M059J (cell line): ENCODE data around the gene RPS26. TPM values are rescaled to one million over a fixed set of nuclear protein-coding genes. Genes with fewer than 3 reads are reported as not detected.
"Not testable (repeated sequence)": the region's sequence is repeated elsewhere in the genome, so short reads cannot be mapped to it uniquely, and the experiment has no call there.

ENCODE experiments used
- DNase-seq: peaks from one replicate; pipeline ENCODE4 v3.0.0-alpha.2; 2012; ENCODE audit warnings: low read depth
- total RNA-seq: library from RNA; depleted of rRNA; stranded (reverse); fragments of >200 nt; shearing (Covaris generic); gene quantifications from 2 replicates; pipeline ENCODE4 v1.2.3, GENCODE V29; 2014; rRNA removed

Gene RPS26
- total RNA-seq = 1,969 and 2,525 TPM in 2 replicates

DNA sequence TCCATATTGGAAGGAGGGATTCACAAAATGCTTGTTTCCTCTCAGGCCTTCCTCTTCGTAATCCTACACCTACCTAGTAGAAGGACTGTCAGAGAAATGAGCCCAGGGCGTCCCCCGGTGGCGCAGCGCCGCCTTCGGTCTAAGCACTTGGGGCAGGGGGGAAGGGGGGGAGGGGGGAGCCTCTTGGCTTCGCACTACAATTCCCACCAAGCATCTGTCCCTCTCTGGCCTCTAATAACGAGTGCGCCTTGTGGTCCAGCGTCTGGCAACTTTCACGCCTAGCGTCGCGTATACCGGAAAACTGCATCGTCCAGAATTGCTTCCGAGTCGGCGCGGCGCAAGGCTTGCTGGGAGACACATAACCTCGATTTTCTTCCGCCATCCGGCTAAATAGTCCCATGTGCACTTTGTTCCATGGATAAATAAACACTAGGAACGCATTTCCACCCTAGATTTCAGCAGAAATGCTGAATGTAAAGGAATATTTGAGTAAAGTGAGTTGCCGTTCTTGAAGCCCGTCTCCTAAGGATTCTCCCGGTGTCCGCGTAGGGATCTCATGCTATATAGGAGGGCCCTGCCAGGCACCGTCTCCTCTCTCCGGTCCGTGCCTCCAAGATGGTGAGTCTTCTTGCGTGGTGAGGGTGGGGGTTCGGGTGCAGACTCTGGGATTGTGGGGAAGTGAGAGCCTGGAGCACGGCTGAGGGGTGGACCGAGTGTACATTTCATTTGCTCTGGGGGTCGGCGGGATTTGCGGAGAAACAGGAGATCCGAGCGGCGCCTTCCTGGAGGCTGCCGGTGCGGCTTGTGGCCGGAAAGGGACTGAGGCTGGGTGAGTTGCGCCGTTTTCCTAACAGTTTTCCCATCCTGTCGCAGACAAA is at the start of gene RPS26:
TSS of gene RPS26 (plus strand) at position 367 of the 878 bp plus-strand sequence. CDS start at position 616, 249 bp downstream.
- DNase-seq = peak; percentile 99

DNA sequence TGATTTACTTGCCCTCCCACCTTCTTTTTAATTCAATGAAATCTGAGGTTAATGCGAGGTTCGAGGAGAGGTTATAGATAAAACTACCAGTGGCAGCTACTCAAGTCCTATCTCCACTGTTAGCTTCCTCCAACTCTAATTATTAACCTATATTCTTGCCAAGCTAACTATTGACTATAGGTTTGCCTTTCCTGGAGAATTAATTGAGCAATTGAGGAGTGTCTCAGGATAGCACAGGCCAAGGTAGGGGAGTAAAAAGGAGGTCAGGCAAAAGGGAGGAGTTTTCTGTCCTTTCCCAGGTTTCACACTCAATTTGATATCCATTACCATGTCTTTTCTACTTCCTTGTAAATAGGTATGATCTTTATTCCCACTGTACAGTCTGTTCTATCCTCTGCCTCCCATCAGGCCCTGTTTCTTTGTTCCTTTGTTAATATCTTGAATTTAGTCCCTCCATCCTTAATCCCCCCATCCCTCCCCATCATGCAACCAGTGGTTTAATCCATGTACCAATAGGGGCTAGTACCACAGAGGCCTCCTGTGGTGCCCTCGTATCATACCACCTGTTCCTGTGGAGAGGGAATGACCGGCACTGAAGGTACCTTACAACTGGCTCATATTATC is 48.4 kb upstream of the RPS26 start:
- DNase-seq = no peak

DNA sequence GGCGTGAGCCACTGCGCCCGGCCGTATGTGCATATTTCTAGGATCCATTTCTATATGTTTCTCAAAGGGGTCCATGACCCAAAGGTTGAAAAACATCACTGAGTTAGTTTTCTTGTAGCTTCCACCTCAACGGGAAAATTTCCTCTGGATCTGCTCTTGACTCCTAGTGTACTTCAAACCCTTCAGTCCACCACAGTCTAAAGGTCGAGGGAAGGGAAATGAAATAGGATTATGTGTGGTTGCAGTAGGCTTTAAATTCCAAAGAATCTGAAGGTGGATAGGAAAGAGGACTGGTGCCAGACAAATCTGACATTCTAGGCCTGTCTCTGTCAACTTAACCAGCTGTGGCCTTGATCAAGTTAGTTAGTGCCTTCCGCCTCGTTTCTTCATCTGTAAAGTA is 46.4 kb upstream of the RPS26 start:
- DNase-seq = no peak

DNA sequence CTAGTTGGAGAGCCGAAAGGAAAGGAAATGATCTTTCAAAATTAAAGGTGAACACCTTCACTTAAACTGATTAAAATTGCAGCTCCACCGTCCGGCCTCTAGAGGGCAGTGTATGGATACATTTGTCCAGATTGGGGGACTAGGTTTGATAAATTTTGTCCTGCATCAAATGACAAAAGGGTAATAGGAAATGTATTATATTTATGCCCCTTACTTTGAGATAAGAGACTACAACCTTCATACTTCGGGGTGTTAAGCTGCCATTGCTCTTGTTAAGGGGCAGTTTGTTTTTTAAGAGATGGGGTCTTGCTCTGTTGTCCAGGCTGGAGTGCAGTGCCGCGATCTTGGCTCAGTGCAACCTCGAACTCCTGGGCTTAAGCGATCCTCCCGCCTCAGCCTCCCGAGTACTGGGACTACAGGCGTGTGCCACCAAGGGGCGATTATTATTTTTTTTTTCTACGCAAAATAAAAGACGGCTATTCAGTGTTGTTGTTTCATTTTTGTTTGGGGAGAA is 45.5 kb upstream of the RPS26 start:
- DNase-seq = peak; percentile 69

DNA sequence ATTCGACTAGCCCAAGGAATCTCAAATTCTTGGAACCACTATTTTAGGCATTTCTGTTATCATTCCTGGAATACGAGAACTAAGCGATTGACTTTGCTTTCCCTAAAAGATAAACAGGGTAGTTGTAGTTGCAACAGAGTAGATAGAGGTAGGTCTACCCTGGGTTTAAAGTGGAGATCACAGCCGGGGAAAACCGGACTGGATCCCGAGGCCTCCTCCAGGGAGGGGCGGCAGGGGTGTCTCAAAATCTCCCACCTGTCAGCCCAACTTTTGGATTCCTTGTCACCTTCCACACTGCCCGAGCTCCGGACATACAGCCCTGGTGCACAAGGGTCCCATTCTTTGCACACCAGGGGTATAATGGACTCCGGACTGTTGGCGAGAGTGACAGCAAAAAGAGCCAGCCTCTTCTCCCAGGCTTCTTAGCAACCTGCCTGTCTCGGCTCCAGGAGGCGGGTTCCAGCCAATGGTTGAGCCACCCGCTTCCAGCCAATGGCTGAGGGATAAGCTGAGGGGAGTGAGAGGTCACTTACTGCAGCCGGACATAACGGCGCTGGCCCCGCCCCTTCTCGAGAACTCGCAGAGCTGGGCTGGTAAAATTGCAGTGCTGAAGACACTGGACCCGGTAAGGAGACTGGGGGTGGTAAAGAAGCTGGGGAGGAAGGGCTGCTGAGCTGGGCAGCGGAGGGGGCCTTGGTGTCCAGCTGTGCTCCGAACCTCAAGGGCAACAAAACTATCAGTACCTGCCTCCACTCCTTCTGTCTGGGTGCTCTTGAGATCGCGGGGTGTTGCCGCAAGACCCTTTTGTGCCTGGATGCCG is 44.8 kb upstream of the RPS26 start, which contains the start of gene SUOX:
TSS of gene SUOX (plus strand) at position 562 of the 820 bp plus-strand sequence. CDS start 4,946 bp downstream, outside the sequence.
- DNase-seq = peak; percentile 97

DNA sequence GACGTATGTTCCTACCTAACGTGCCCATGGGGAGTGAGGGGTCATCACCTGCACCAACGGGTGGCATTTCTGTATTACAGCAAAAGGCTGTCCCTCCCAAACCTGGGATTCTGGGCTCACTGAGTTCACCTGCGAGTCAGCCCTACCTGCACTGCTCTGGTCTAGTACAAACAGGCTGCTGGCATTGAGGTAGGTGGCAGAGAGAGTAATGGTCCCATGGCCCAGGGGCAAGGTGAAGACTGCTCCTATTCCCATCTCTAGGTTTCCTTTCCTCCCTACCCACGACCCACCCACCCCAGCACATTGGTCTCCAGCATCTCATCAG is 44.2 kb upstream of the RPS26 start:
- no peak for DNase-seq

DNA sequence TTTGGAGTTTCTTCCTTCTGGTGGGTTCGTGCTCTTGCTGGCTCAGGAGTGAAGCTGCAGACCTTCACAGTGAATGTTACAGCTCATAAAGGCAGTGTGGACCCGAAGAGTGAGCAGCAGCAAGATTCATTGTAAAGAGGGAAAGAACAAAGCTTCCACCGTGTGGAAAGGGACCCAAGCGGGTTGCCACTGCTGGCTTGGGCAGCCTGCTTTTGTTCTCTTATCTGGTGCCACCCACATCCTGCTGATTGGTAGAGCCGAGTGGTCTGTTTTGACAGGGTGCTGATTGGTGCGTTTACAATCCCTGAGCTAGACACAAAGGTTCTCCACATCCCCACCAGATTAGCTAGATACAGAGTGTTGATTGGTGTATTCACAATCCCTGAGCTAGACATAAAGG is 42.2 kb upstream of the RPS26 start:
- DNase-seq = not testable (repeated sequence)

DNA sequence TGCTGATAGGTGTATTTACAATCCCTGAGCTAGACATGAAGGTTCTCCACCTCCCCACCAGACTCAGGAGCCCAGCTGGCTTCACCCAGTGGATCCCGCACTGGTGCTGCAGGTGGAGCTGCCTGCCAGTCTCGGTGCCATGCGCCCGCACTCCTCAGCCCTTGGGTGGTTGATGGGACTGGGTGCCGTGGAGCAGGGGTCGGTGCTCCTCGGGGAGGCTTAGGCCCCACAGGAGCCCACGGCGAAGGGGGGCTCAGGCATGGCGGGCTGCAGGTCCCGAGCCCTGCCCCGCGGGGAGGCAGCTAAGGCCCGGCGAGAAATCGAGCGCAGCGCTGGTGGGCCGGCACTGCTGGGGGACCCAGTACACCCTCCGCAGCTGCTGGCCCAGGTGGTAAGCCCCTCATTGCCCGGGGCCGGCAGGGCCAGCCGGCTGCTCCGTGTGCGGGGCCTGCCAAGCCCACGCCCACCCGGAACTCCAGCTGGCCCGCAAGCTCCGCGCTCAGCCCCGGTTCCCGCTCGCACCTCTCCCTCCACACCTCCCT is 41.6 kb upstream of the RPS26 start:
- DNase-seq = not testable (repeated sequence)

DNA sequence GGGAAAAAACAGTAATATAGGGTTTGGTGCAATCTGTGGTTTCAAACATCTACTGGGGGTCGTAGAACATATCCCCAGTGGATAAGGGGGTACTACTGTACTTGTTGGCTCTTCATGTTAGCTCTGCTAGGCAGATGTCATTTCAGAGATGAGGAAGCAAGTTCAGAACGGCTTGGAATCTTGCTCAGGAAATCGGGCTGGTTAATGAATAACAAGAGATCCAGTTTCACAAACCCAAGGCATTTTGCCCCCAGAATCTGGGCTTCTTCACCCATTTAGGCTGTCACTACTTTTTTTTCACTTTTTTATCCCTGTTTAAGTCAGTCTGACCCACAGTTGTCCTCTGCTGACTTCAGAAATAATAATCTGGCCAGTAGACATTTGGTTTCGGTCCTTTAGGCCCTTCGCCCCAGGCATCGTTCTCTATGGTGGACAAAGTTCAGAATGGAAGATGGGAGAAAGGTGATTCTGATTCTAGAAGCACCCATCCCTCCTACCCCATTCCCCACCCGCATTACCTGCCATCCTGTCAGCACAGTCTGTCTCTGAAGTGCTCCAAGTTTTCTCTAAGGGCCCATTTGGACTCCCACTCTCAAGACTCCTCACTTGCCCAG is 40.1 kb upstream of the RPS26 start:
- no peak for DNase-seq

DNA sequence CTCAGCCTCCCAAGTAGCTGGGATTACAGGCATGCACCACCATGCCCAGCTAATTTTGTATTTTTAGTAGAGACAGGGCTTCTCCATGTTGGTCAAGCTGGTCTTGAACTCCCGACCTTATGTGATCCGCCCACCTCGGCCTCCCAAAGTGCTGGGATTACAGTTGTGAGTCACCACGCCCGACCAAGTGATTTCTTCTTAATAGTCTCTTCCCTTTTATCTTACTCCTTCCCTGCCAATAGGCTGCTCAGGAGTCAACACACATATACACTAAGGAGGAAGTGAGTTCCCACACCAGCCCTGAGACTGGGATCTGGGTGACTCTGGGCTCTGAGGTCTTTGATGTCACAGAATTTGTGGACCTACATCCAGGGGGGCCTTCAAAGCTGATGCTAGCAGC is 38.3 kb upstream of the RPS26 start:
- not testable (repeated sequence) for DNase-seq

DNA sequence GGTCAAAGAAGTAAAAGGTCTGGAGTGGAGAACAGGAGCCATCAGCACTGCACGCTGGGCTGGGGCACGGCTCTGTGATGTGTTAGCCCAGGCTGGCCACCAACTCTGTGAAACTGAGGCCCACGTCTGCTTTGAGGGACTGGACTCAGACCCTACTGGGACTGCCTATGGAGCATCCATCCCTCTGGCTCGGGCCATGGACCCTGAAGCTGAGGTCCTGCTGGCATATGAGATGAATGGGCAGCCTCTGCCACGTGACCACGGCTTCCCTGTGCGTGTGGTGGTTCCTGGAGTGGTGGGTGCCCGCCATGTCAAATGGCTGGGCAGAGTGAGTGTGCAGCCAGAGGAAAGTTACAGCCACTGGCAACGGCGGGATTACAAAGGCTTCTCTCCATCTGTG is 37.5 kb upstream of the RPS26 start:
- no peak for DNase-seq

DNA sequence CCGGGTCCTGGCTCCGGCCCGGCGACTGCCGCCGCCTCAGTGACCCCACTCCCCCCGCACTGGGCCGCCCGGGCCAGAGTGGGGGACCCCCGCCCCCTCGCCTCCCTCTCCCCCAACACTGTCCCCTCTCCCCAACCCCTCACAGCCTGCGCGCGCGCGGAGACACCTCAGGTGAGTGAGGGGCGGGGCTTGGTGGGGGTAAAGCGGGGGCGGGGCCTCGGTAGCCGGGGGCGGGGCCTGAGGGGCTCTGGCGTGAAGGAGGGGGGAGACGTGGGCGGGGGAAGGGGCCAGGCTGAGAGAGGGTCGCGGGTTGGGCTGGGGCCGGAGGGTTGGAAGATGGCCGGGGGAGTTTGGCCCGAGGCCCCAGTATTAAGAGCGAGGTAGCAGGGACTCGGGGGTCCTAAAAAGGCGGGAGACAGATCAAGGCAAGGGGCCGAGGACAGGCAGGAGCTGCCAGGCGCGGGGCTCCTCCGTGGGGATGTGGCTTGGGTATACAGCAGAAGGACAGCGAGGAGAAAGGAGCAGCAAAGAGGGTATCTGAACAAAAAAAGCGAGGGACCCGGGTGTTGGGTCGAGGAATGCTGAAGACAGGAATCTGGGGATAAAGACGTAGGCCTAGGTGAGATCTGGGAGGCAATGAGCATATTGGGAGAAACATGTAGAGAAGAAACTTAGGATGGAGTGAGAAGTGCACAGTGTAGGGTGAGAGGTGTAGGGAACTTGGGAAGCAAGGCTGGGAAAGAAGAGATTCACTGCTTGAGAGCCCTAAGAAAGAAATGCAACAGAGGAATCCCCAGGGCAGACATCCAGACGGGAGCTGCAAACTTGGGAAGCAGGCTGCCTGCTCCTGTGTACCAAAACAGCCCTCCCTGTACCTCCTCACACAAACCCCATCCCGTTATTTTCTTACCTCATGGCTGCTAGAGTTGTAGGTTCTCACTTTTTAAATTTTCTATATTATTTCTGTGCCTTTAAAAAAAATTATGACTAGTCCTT is 33.9 kb upstream of the RPS26 start:
- DNase-seq = peak; percentile 23

DNA sequence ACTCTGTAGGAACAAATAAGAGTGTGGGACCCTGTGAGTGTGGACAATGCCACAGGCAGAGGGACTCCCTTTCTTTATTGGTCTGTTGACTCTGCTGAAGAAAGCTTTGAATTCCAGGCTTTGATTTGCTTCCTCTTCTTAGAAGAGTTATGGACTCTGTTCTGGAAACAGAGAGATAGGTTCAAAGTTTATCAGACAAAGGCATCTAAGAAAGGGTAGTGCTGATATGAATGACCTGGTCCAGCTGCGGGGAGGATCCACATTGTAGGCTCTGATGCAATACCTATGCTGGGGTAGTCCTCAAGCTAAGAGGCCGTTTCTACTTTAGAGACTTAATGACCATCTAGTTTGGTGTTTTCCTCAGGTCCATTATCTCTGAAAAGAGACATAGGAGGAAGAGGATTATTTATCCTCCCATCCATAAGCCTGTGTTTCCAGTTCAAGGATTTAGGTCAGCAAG is 31.6 kb upstream of the RPS26 start:
- DNase-seq = no peak

DNA sequence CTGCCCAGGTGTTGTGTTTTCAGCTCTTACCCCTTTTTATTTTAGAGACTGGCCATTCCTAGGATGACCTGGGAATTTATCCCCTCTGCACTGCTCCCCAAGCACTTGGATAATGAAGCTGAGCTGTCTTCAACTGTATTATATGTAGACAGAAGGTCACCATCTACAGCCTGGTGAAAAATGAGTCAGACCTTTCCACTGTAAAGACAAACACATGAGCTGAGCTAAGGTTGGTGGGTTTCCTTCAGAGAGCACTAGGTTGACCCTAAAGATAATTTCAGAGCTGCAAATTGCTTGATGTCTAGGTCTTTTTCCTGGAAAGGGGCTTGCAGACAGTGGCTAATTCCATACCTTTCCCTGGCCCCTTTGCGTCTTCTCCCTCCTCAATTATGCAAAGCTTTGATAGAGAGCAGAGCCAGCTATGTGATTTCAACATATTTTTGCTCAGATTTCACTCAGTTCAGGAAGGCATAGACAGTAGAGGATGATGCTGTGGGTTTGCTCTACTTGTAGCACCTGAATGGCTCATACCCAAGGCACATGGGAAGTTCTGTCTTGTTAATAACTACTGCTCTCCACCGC is 30.1 kb upstream of the RPS26 start:
- DNase-seq = no peak

DNA sequence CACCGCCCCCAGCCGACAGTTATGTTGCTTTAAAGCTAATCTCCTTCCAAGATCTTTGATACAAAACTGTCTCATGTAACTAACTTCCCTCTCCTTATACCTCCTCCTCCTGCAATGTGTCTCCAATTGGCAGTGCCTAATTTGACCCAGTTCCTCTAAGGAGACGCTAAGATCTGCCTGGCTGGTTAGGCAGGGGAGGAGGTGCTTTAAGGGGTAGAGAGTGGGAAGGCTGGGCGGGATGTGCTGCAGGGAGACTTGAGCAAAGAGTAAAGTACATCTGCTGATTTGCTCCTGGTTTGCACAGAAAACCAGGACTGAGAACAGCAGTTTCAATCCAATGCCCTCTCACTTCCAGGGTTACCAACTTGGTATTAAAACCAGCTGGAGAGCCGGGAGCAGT is 28.2 kb upstream of the RPS26 start:
- no peak for DNase-seq

DNA sequence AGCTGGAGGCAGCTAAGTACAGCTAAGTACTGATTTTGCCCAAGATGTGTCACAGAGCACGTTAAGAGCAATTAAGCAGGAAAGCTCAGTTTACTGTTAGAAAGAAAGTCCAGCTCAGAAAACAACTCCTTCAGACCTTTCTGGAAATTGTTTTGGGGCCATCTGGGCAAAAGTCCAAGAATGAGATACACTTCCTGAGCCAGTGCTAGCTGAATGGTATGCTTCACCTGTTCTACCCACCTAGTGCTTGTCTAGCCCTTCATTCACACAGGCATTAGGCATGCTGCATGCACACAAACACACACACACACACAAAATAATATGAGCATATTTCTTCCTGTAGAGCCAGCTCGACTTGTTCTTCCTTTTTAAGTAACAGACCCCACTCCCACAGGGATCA is 27.5 kb upstream of the RPS26 start:
- DNase-seq = peak; percentile 9

DNA sequence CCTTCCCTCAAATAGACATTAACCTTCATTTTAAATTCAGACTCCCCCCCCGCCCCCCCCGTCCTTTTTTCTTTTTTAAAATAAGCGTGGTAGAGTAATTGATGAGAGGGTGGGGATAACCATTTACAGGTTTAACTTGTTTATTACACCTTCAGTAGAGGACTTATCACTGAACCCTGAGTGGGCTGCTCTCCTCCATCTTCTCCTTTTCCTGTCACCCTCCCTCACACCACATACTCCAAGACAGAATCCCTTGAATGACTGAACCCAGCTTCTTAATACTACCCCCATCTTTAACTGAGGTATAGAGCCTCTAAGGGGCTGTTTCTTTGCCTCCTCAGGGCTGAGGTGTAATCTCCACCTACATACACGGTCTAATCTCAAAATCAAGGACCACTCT is 24.5 kb upstream of the RPS26 start:
- no peak for DNase-seq

DNA sequence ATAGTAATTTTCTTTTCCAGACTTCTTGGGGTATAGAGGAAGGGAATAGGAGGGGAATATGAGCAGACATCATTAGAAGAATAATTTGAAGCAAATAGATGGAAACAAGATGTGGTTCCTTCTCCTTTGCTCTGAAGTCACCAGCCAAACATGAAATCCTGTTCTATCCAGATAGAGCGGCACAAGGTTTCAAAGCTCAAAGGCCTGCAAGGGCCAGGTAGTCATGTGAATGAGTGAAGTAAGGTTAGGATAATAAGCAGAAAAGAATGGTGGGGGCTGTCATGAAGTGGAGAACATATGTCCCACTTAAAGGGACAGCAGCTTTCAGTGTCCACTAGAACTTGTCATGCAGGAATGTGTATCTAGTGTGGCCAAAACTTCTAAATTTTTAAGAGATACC is 23.4 kb upstream of the RPS26 start:
- no peak for DNase-seq

DNA sequence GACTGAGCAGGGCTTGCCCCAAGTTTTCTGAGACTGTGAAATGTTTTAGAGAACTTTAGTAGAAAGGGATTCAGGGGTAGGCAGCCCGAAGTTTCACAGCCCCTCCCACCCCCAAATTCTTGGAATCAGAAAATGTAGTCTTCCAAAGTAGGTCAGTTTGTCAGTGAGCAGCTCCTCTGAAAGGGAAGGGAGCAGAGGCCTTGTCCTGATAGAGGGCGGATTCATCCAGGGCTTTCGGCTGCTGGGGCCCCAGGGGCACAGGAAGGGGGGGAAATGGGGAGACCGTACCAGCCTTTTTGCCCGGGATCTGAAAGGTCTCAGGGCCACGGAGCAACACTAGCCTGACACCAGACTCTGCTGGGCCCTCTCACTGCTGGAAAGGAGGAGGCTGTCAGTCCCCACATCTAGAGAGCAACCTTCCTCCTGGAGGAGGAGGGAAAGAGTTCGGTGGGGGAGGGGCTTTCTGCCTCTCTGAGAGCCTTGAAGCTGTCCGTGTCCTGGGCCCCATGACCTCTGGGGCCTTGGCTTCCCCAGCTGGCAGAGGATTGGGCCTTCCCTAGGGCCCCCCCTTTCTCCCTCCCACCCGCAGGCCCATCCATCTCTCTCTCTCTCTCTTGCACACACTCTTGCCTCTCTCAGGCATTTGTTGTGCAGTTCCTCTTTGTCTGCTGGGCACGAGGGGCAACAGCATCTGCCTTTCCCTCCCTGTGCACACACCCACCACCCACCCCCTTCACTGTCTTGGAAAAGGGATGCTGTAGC is 21.1 kb upstream of the RPS26 start, which contains the start of gene IKZF4:
TSS of gene IKZF4 (plus strand) at position 621 of the 762 bp plus-strand sequence. CDS start 451 bp downstream, outside the sequence.
- DNase-seq = no peak
